GM12864 (cell line): ENCODE measurements around the gene SPEG.
A peak's percentile ranks its signal among the peaks of the same experiment; 100 is the strongest.

Experiments
- DNase-seq: peaks from one replicate; pipeline ENCODE4 v3.0.0-alpha.2; 2011; ENCODE audit warnings: low read depth
- H3K4me3 ChIP-seq: 2 replicates; pipeline ENCODE4 v1.5.1; 2011; ENCODE audit warnings: mild to moderate bottlenecking, low read depth, low read length, control low read depth
- TF ChIP-seq, protein P1 (sequence below): IDR thresholded peaks from 2 replicates; pipeline ENCODE4 v1.5.1; 2011; ENCODE audit warnings: low read depth, mild to moderate bottlenecking, moderate library complexity, low read length, control low read depth, inconsistent platforms; ENCODE audit errors: missing control alignments

The SPEG gene

DNA sequence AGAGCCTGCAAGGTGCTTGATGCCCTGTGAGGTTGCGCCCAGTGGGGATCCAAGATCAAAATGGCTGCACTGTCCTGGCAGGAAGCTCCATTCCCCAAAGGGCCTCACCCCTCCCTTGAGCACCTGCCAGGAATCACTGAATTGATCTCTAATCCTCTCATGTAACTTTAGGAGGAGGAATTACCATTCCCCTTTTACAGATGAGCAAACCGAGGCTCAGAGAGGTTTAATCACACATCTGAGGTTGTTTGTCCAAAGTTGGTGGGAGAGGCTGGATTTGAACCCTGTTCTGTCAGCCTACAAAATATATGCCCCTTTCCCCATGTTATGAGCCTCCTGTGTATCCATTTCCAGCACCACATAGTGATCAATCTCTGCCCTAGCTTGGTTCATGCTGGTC lies 90.2 kb downstream of the SPEG start:
- DNase-seq, result no peak
- TF ChIP-seq, protein P1, sequence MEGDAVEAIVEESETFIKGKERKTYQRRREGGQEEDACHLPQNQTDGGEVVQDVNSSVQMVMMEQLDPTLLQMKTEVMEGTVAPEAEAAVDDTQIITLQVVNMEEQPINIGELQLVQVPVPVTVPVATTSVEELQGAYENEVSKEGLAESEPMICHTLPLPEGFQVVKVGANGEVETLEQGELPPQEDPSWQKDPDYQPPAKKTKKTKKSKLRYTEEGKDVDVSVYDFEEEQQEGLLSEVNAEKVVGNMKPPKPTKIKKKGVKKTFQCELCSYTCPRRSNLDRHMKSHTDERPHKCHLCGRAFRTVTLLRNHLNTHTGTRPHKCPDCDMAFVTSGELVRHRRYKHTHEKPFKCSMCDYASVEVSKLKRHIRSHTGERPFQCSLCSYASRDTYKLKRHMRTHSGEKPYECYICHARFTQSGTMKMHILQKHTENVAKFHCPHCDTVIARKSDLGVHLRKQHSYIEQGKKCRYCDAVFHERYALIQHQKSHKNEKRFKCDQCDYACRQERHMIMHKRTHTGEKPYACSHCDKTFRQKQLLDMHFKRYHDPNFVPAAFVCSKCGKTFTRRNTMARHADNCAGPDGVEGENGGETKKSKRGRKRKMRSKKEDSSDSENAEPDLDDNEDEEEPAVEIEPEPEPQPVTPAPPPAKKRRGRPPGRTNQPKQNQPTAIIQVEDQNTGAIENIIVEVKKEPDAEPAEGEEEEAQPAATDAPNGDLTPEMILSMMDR, result no peak
- H3K4me3 ChIP-seq, result no peak overlapping the region

DNA sequence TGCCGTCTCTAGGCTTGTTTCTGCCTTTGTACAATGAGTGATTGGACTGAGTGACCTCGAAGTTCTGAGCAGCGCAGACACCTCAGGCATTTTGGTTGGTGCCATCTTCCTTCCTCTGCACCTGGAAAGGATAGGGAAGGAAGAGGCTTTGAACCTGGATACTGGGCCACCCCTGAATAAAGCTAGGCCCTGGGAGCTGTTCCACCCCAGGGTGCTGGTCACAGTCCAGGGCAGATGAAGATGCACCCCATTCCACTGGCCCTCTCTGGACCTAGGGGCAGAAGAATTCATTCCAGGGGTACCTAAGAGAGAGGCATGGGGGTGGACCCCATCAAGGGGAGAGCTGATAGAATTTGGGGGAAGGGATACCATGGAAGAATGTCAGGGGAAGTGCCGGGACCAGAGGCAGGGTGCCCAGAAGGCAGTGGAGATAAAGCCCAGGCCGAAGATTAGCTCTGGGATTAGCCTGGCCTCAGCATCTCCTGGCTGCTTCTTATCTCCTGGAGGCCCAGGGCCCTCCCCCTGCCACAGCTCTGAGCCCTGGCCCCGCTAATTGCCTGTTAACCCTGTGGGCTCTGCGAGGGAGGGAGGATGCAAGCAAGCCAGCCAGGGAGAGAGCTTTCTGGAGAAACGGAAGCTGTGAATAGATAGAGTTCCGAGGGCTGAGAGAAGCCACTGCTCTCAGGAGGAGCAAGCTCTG lies 91.0 kb downstream of the SPEG start:
- no peak for DNase-seq
- no peak overlapping the region for H3K4me3 ChIP-seq

DNA sequence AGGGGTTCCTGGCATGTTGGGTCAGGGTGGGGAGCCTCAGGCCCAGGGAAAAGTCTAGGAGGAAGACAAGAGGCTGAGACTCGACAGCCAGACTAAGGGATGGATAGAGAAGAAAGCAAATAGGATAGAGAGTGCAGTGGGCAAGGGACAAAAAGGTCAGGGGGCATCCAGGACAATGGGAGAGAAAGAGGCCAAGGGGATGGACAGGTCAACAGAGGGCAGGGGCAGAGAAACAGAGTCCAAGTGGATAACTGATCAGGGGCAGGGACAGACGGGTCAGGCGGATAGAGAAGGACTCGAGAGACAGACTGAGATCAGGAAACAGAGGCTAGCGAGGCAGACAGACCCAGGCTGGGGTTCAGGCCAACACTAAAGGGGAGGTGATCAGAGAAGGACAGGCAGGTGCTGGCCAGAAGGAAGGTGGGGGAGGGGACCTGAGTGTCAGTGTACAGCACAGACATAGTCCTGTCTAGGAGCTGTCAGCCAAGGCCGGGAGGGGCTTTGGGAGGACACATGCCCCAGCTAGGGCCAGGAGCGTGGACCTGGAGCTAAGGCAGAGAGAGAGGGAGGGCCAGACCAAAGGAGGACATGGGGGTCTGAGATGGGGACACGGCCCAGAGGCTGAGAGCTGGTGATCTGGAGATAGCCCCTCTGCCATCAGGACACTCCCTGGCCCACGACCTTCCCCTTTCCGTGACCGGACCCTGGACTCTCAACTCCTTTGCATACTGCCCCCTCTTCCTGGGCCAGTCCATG lies 91.9 kb downstream of the SPEG start:
- TF ChIP-seq, protein P1, result no peak
- DNase-seq, result no peak
- H3K4me3 ChIP-seq, result no peak overlapping the region

More for the DNA sequence above, 91.0 kb downstream of the SPEG start:
- TF ChIP-seq, protein P1, result no peak

DNA sequence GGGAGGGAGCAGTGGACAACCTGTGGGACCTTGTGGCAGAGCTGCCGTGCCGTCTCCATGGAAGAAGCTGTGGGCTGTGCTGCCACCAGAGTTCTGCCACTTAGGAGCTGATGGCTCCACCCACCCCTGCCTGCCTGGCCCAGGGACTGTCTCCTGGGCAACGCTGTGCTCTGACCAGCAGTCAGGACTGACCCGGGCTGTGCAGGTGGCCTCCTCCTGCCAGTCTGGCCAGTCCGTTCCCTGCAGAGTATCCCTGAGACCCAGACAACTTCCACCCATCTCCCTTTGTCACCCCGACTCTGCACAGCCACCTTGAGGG lies 92.4 kb downstream of the SPEG start:
- no peak overlapping the region for H3K4me3 ChIP-seq
- DNase-seq, result no peak
- TF ChIP-seq, protein P1, result no peak

DNA sequence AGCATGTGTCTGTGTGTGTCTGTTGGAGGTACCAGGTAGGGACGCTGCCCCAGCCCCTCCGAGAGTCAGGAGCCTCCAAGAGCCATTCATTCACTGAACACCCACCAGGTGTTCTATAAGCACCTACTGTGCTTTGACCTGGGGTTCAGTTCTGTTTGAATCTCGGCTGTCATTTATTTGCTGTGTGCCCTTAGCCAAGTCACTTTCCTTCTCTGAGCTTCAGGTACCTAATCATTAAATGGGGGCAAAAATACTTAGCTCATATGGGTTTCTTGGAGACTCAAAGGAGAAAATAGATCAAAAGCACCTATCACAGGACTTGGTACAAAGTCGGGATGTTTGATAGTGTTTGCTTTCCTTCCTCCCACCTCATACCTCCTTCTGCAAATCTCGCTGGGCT lies 92.8 kb downstream of the SPEG start:
- DNase-seq, result no peak
- TF ChIP-seq, protein P1, result no peak
- no peak overlapping the region for H3K4me3 ChIP-seq

DNA sequence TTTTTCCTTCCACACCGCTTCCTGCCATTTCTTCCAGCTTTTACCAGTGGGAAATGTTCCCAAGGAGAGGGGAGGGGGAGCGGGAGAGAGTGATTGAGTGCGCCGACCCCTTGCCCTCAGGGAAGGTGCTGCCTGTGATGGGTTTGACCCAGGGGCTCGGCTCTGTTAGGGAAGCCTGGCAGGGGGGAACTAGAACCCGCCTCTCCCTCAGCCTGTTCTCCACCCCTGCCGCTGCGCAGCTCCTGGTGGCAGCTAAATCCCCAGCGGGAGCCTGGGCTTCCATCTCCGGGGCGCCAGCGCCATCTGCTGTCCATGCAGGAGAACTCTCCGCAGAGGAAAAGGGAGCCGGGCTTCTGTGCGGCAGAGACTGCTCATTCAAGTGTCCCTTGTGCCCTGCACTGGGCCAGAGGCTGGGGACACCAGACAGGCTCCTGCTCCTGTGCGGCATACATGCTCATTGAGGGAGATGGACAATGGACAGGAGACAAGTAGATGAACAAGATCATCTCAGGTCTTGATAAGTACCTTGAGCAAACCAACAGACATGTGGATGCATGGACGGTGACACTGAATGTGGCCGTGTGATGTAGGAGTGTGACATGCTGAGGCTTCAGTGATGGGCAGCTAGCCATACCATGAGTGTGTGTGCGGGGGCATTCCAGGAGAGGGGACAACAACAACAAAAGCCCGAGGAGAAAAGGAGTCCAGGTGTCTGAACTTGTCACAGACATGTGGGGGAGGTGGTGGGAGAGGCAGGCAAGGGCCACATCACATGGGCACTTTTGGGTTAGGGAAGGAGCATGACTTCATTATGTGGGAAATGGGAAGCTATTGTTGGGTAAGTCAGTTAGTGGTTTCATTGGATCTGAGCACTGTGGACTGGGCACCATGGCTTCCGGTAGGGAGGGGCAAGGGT lies 95.7 kb downstream of the SPEG start:
- DNase-seq, result peak; percentile 43
- H3K4me3 ChIP-seq, result no peak overlapping the region
- TF ChIP-seq, protein P1, result peak; percentile 95
